HG03095 (cell line): ENCODE data around the gene CDKL2.
A peak's percentile ranks its signal among the peaks of the same experiment; 100 is the strongest.
"Not testable (repeated sequence)": the region's sequence is repeated elsewhere in the genome, so short reads cannot be mapped to it uniquely, and the experiment has no call there.

Experiments
- ATAC-seq: cut with Tn5 transposase; IDR thresholded peaks from one replicate; pipeline ENCODE4 v1.9.1; 2021; ENCODE audit warnings: moderate library complexity; ENCODE audit not compliant: unreplicated experiment

Gene CDKL2

DNA sequence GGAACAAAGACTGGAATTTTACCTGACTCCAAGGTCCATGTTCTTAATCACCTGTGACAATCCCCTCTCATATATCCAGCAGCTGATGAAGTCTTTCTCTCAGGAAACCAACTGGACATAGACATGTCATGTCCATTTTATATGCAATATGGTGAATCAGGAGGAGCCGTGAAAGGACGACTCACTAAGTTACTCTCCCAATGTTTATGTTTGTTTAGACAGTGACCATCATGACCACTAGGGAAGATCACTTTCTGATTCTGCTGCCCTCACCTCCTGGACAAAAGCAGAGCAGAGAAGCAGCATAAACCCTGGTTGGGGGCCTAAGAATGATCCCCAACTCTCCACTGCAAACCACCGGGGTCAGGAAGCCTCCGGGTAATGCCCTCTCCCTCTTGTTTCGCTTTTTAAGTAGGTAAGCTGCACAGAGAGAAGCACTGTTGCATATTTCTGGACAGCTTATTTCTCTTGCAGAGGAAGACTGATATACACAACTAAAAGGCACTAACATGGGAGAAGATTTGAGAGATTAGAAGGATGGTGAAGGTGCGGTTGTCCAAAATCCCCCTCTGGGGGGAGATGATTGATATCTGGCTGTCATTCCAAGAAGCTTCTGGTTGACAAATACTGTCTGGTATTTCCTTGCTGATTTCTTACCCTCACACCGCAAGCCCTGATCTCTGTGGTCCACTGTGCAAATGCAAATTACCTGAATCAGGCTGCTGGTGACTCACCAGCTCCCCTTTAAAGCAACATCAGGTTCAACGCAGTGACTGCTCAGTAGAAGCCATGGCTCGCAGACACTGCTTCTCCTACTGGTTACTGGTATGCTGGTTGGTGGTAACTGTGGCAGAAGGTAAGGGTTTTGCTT, 74.8 kb downstream of the CDKL2 start, which contains the start of gene ODAPH:
Gene ODAPH, plus strand, starts transcription at position 773 of the 871 bp plus-strand sequence. Its CDS starts 17 bp downstream, at position 790.
- ATAC-seq: peak; percentile 98

DNA sequence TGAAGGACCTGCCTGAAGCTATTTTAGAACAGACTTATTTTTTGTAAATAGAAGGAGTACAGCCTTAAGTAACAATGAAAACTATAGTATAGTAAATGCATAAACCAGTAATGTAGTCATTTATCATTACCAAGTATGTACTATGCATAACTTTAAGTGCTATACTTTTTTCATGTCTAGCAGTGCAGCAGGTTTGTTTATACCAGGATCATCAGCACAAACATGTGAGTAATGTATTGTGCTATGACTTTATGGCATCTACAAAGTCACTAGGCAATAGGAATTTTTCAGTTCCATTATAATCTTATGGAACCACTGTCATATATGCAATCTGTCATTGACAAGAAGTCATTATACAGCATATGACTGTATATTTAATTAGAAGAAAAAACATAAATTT, 77.9 kb downstream of the CDKL2 start:
- no peak for ATAC-seq

DNA sequence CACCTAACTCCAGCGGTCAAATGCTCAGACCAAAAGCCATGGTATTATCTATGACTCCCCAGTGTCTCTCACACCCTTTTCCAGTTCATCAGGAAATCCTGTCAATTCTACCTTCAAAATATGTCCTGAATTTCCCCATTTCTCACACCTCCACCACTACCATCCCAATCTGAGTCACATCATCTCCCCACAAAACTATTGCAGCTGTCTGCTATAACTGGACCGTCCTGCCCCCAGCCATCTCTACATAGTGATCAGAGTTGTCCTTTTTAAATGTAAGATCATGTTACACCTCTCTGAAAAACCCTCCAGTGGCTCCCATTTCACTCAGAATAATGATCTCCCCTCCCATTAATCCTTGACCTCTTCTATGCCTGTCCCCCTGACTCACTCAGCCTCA, 81.3 kb downstream of the CDKL2 start:
- ATAC-seq: no peak

DNA sequence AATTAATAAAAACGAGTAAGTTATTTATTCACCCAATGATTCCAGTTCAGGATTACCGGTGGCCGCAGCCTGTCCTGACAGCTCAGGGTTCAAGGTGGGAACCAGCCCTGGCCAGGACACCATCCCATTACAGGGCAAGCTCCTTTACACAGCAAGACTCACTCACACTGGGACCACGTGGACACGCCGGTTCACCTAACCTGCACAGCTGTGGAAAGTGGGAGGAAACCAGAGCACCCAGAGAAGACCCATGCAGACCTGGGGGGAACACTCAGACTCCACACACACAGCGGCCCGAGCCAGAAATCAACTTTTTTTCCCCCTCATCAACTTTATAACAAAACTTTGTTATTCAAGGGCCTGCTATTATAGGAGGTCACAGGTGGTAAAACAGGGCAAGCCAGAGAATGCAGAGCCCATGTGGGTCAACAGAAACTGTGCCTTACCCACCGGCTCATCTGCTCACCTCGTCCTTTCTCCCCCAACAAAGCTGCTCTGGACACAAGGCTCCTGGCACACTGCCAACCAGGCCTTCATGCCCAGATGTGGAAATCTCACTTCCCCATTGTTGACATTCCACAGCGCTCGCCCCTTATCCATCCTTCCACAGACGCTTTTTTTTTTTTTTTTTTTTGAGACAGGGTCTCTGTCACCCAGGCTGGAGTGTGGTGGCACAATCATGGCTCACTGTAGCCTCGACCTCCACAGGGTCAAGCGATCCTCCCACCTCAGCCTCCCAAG, 82.5 kb downstream of the CDKL2 start:
- no peak for ATAC-seq

DNA sequence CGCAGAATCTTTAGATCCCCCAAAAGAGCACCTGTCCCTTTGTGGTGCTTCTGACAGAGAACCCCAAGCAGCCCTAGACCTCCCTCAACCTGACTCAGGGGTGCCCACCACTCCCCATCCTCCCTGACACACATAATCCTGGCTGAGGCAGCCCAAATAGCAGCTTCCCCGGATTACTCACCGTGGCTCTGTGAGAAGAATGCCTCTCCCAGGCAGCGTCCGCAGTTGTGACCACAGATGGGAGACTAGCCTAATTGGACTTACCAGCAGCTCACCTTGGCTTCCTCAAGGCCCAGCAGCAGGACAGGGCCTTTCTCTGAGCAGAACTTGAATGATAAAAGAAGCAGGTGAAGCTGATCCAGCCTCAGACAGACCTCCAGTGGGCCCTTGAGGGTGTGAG, 84.8 kb downstream of the CDKL2 start:
- no peak for ATAC-seq

DNA sequence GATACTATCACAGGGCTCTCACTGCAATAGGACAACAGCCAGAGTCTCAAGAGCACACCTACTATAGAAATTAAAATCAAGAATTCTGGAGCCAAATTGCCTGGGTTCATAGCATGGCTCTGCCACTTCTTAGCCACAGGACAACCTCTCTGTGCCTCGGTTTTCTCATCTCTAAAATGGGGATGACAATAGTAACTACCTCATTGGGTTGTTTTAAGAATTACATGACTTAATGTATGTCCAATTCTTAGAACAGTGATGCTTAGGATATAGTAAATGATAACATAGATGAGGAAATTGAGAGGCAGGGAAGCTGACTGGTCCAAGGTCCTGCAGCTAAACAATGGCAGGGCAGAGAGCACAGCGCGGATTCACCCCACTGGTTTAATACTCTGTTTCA, 85.5 kb downstream of the CDKL2 start:
- no peak for ATAC-seq

DNA sequence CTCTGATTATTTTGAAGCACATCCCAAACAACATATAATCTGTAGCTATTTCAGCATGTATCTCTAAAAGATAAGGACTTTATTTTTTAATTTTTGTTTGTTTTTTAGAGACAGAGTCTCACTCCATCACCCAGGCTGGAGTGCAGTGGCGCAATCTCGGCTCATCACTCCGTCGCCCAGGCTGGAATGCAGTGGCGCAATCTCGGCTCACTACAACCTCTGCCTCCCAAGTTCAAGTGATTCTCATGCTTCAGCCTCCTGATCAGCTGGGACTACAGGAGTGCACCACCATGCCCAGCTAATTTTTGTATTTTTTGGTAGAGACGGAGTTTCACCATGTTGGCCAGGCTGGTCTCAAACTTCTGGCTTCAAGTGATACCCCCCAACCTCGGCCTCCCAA, 86.1 kb downstream of the CDKL2 start:
- not testable (repeated sequence) for ATAC-seq

DNA sequence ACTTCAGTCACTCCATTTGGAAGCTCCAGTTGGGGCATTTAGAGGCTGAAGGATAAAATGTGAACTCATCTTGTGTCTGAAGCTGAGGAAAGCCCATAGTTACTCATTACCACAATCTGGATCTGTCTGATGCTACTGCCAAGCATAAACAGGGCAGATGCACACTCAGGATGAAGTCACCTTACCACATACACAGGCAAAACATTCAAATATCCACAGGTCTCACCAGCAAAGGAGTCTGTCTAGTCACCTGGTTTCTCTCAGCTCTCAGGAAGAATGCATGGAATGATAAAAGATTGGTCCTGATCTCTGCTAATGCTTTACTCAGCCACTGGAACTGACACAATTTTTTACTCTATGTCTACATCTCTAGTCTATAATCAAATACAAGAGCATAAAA, 87.5 kb downstream of the CDKL2 start:
- no peak for ATAC-seq

DNA sequence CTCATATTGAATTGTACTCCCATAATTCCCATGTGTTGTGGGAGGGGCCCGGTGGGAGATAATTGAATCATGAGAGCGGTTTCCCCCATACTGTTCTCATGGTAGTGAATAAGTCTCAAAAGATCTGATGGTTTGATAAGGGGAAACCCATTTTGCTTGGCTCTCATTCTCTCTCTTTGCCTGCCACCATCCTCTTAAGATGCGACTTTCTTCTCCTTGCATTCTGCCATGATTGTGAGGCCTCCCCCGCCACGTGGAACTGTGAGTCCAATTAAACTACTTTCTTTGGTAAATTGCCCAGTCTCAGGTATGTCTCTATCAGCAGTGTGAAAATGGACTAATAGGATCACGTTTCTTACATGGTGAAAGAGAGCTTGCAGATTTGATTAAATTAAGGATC, 93.0 kb downstream of the CDKL2 start:
- ATAC-seq: not testable (repeated sequence)

DNA sequence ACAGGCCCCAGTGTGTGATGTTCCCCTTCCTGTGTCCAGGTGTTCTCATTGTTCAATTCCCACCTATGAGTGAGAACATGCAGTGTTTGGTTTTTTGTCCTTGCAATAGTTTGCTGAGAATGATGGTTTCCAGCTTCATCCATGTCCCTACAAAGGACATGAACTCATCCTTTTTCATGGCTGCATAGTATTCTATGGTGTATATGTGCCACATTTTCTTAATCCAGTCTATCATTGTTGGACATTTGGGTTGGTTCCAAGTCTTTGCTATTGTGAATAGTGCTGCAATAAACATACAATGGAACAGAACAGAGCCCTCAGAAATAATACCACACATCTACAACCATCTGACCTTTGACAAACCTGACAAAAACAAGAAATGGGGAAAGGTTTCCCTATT, 96.4 kb downstream of the CDKL2 start:
- not testable (repeated sequence) for ATAC-seq

DNA sequence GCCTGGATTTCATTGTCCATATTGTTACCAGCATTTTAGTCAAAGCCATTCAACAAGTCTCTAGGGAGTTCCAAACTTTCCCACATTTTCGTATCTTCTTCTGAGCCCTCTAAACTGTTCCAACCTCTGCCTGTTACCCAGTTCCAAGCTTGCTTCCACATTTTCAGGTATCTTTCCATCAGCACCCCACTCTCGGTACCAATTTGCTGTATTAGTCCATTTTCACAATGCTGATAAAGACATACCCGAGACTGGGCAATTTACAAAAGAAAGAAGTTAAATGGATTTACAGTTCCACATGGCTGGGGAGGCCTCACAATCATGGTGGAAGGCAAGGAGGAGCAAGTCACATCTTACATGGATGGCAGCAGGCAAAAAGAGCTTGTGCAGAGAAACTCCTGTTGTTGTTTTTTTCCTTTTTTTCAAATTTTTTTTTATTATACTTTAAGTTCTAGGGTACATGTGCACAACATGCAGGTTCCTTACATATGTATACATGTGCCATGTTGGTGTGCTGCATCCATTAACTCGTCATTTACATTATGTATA, 96.9 kb downstream of the CDKL2 start:
- ATAC-seq: not testable (repeated sequence)

DNA sequence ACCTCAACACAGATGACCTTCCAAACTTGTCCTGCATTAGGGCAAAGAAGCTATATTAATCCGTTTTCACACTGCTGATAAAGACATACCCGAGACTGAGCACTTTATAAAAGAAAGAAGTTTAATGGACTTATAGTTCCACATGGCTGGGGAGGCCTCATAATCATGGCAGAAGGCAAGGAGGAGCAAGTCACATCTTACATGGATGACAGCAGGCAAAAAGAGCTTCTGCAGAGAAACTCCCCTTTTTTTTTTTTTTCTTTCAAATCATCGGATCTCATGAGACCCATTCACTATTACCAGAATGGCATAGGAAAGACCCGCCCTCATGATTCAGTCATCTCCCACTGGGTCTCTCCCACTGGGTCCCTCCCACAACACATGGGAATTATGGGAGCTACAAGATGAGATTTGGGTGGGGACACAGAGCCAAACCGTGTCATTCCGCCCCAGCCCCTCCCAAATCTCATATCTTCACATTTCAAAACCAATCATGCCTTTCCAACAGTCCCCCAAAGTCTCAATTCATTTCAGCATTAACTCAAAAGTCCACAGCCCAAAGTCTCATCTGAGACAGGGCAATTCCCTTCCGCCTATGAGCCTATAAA, 98.7 kb downstream of the CDKL2 start:
- ATAC-seq: not testable (repeated sequence)

DNA sequence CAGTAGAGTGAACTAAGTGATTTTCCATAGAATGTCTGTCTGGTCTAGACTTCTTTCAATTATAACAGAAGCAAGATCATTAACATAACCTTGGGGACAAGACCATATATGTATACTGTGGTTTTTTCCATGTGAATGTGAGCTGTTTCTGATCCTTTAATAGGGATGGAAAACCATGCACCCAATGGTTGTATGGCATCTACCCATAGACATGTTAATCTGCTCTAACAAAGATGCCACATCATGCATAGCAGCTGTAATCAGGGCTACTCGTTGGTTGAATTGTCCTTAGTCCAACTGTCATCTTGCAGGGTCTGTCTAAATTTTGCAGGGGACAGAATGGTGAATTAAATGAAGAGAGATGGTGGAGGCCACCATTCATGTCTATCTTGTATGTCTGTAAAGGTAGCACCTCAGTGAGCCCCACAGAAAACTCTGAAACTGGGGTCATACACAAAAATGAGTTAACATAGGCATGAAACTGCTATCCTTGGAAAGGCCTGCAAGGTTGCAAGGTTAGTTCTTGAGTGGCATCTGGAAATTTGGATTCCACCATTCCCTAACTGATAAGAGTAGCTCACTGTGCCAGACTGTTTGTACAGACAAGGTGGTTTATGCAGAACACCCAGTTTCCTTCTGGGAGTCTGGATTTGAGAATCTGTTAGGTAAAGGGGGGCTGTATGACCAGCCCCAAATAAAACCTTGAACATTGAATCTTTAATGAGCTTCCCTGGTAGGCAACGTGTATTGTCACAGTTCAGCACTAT, 99.6 kb downstream of the CDKL2 start:
- ATAC-seq: no peak
